Inflammatory macrophage (primary cell): ENCODE measurements around the gene HNRNPL.
"Not testable (repeated sequence)": the region's sequence is repeated elsewhere in the genome, so short reads cannot be mapped to it uniquely, and the experiment has no call there.

Source experiments
- DNase-seq, 2 donors: peaks; one replicate each; pipeline ENCODE4 v3.0.0-alpha.2; 2020 to 2022

HNRNPL gene

GRCh38 chr19:38821230-38821825 is 28.5 kb downstream of the HNRNPL start:
- not testable (repeated sequence) for DNase-seq

GRCh38 chr19:38819231-38819920 is 30.4 kb downstream of the HNRNPL start:
- no peak for DNase-seq

- DNase-seq: no peak
Measured at GRCh38 chr19:38817081-38817480, 32.7 kb downstream of the HNRNPL start.

GRCh38 chr19:38816131-38816750 is 33.5 kb downstream of the HNRNPL start:
- DNase-seq: no peak

- DNase-seq: no peak
Measured at GRCh38 chr19:38815059-38816001, 34.5 kb downstream of the HNRNPL start.

- not testable (repeated sequence) for DNase-seq
Measured at GRCh38 chr19:38813932-38814331, 35.9 kb downstream of the HNRNPL start.

- no peak for DNase-seq
Measured at GRCh38 chr19:38813323-38813722, 36.5 kb downstream of the HNRNPL start.

GRCh38 chr19:38812841-38813320 is 36.9 kb downstream of the HNRNPL start, which contains the start of gene LGALS4:
TSS of gene LGALS4 (minus strand) at chr19:38812945. CDS start at chr19:38812886, 59 bp downstream.
- DNase-seq: no peak

- DNase-seq: no peak
Measured at GRCh38 chr19:38812009-38812840, 37.6 kb downstream of the HNRNPL start.

- DNase-seq: no peak
Measured at GRCh38 chr19:38809592-38810252, 40.1 kb downstream of the HNRNPL start.

- DNase-seq: no peak
Measured at GRCh38 chr19:38808741-38809140, 41.0 kb downstream of the HNRNPL start.

GRCh38 chr19:38807374-38808098 is 42.2 kb downstream of the HNRNPL start:
- DNase-seq: not testable (repeated sequence)

- DNase-seq: no peak
Measured at GRCh38 chr19:38806371-38806770, 43.4 kb downstream of the HNRNPL start.

GRCh38 chr19:38805180-38805579 is 44.6 kb downstream of the HNRNPL start:
- DNase-seq: no peak

- no peak for DNase-seq
Measured at GRCh38 chr19:38803543-38803942, 46.2 kb downstream of the HNRNPL start.

GRCh38 chr19:38801359-38802095 is 48.3 kb downstream of the HNRNPL start:
- DNase-seq: no peak

GRCh38 chr19:38800577-38801347 is 49.0 kb downstream of the HNRNPL start:
- DNase-seq: no peak

GRCh38 chr19:38799104-38799503 is 50.7 kb downstream of the HNRNPL start:
- no peak for DNase-seq

- DNase-seq: not testable (repeated sequence)
Measured at GRCh38 chr19:38797781-38798180, 52.0 kb downstream of the HNRNPL start.
